ENCODE results near the gene OR2B6. TPM values are rescaled to one million over a fixed set of nuclear protein-coding genes. Genes with fewer than 3 reads are reported as not detected.

Gene OR2B6
- total RNA-seq, 4 donors from 2014 or later = not detected

GRCh38 chr6:27978705-27979104, 21.7 kb downstream of the OR2B6 start:
- H3K36me3 ChIP-seq = no peaks in the 10 kb centered on the region
- no peak for DNase-seq

GRCh38 chr6:27980111-27980510, 23.1 kb downstream of the OR2B6 start:
- Histone ChIP-seq H3K27ac (no peak overlapping the region), H3K4me1 (no peaks in the 10 kb centered on the region), H3K9me3 (no peaks in the 10 kb centered on the region), H3K36me3 (no peaks in the 10 kb centered on the region), H3K27me3 (no peaks in the 10 kb centered on the region), H3K4me3 (no peak overlapping the region)
- DNase-seq = no peak
- TF ChIP-seq POLR2A (IDR thresholded peaks at IDR 0.05) = no peak
- TF ChIP-seq CTCF (IDR thresholded peaks at IDR 0.05) = no peak

More at GRCh38 chr6:27978705-27979104, 21.7 kb downstream of the OR2B6 start:
- Histone ChIP-seq H3K4me3 (no peak overlapping the region), H3K27me3 (no peaks in the 10 kb centered on the region), H3K9me3 (no peaks in the 10 kb centered on the region), H3K27ac (no peak overlapping the region), H3K4me1 (no peaks in the 10 kb centered on the region)
- TF ChIP-seq POLR2A (IDR thresholded peaks at IDR 0.05) = no peak
- TF ChIP-seq CTCF (IDR thresholded peaks at IDR 0.05) = no peak

GRCh38 chr6:27986928-27987725, 30.1 kb downstream of the OR2B6 start:
- H3K4me3 ChIP-seq = no peak overlapping the region
- H3K4me1 ChIP-seq = no peaks in the 10 kb centered on the region
- no peak for DNase-seq
- H3K27ac ChIP-seq = no peak overlapping the region
- H3K27me3 ChIP-seq = no peaks in the 10 kb centered on the region
- no peaks in the 10 kb centered on the region for H3K9me3 ChIP-seq
- H3K36me3 ChIP-seq = no peaks in the 10 kb centered on the region
- no peak for TF ChIP-seq POLR2A (IDR thresholded peaks at IDR 0.05)
- TF ChIP-seq CTCF (IDR thresholded peaks at IDR 0.05) = no peak

GRCh38 chr6:27994616-27995015, 37.6 kb downstream of the OR2B6 start:
- Histone ChIP-seq H3K36me3 (no peaks in the 10 kb centered on the region), H3K4me1 (no peaks in the 10 kb centered on the region), H3K9me3 (no peaks in the 10 kb centered on the region), H3K4me3 (no peak overlapping the region), H3K27ac (no peak overlapping the region), H3K27me3 (no peaks in the 10 kb centered on the region)
- DNase-seq = no peak
- TF ChIP-seq POLR2A (IDR thresholded peaks at IDR 0.05) (no peak), CTCF (IDR thresholded peaks at IDR 0.05) (no peak)

- TF ChIP-seq POLR2A (IDR thresholded peaks at IDR 0.05) (no peak), CTCF (IDR thresholded peaks at IDR 0.05) (no peak)
- no peak overlapping the region for H3K27ac ChIP-seq
- DNase-seq = no peak
- H3K9me3 ChIP-seq = no peaks in the 10 kb centered on the region
- no peaks in the 10 kb centered on the region for H3K4me1 ChIP-seq
- no peak overlapping the region for H3K4me3 ChIP-seq
- H3K27me3 ChIP-seq = no peaks in the 10 kb centered on the region
- H3K36me3 ChIP-seq = no peaks in the 10 kb centered on the region
Measured at GRCh38 chr6:28000351-28001045, 43.5 kb downstream of the OR2B6 start.

Measured in Peyer's patch (tissue), 4 donors.